Activated CD8-positive, alpha-beta memory T cell treated with anti-CD3 and anti-CD28 coated beads for 1 hour (primary cell): Measurements from ENCODE around the gene PDE4D.
"Not testable (repeated sequence)": the region's sequence is repeated elsewhere in the genome, so short reads cannot be mapped to it uniquely, and the experiment has no call there.

Experiments used
- DNase-seq, 2 donors: peaks; one replicate each; pipeline ENCODE4 v3.0.0-alpha.2; 2020; ENCODE audit warnings: low read depth in 1 of 2; ENCODE audit errors: extremely low read depth in 1 of 2

PDE4D gene

DNA sequence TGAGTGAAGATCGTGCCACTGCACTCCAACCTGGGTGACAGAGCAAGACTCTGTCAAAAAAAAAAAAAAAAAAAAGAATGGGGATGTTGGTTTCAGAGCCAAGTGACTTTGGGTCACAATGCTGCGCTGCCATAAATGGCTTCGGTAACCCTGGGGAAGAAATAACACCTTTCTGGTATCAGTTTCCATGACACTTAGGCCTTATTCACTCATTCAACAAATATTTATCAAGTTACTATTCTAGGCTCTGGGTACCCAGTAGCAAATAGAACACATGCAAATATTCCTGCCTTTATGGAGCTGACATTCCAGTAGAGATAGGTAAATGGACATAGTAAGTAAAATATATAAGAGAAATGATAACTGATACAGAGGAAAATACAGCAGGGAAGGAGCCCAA, 454.2 kb downstream of the PDE4D start:
- no peak for DNase-seq

- no peak for DNase-seq
Measured at GRCh38 chr5:59437176-59437575, 456.4 kb downstream of the PDE4D start.

DNA sequence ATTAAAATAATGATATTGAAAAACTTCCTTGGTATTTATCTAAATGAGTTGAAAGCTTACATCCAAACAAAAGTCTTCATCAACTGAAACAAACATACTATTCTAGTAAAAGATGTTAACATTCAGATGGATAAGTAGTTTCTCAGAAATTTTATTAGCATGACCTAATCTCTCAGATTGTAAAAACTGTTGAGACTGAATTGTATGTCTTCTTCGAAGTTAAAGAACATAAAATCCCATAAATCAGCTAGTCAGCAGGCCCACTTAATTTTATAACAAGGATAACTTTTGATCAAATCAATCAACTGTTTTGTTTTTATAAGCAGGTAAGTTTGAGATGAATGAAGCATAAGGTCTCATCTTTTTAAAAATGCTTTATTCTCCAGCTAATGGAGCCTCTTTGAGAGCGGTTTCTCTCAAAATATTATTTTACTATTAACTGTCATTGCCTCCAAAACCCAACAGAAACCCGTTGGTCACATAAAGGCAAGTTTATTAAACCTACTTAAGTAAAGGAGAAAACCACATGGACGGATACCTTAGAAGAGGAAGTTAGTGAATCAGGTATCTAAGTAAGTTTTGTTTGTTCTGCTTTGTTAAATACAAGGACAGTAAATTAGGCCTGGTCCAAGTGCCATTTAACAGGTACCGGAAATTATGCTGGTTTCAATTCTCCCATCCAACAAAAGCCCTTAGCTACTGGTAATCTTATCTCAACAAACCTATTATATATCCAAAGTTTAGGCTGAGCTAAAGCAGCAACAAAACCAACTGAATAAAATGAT, 457.0 kb downstream of the PDE4D start:
- DNase-seq, result no peak

DNA sequence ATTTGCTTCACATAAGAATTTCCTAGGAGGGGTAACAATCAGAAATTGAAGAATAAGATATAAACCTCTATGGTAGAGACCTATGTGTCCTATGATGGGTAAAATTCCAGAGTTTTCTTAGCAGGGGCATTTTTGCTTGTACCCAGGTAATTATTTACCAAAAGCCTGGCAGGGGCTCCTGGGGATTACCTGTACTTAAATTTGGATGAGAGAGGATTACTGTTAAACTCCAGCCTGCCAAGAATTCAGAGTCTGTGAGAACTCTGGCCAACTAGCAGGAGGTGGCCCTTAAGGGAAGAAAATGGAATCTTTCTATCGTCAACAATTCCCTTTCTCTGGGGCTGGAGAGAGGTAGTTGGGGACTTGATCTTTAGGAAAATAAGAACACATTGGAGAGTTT, 460.4 kb downstream of the PDE4D start:
- DNase-seq, result no peak

DNA sequence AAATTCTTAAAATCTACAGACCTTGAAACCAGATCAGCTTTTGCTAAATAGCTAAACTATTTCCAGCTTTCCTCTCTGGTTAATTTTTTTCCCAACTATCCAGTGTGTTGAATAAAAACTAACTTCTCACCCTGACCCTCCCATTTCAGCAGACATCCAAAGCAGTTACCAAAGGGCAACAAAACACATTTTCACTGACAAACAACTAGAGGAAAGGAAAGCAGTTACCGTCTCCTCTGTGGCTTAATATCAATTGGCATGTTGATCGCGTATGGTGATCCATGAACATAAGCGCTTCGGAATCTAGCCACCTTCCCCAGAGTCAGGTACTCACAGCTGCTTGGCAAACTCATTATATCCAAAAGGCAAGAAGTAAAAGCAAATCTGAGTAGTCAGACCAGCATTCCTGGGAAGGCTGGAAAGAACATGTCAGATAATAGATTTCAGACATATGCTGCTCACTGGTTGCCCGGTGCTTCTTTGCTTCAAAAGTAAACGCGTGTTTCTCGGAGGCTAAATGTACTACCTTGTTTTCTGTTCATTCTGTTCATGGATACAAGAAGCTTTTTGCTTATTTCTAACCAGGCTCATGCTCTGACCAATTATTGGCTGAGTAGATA, 463.4 kb downstream of the PDE4D start:
- DNase-seq, result no peak

- DNase-seq, result no peak
Measured at GRCh38 chr5:59428391-59428790, 465.1 kb downstream of the PDE4D start.

- DNase-seq, result no peak
Measured at GRCh38 chr5:59424515-59424914, 469.0 kb downstream of the PDE4D start.

GRCh38 chr5:59423021-59423420, 470.5 kb downstream of the PDE4D start:
- DNase-seq, result no peak

GRCh38 chr5:59421986-59422941, 471.3 kb downstream of the PDE4D start:
- DNase-seq, result no peak

- no peak for DNase-seq
Measured at GRCh38 chr5:59420596-59420995, 472.9 kb downstream of the PDE4D start.

- DNase-seq, result no peak
Measured at GRCh38 chr5:59418808-59419207, 474.7 kb downstream of the PDE4D start.

DNA sequence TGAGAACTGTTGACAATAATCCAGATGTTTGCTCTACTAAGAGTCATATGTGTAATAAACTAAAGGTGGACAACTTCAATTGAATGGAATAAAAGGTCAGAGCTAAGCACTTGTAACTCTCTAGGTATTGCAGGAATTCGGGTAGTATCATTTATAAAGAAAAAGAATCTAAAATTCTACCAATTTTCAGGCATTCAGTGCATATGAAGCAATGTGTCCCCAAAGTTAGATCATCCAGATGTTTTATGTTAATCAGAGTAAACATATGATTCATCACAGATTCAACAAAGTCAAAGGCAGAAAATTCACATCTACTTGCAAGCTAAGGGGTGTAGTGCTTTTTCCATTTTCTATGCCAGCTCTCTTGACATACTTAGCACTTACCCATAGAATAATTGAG, 477.1 kb downstream of the PDE4D start:
- no peak for DNase-seq

DNA sequence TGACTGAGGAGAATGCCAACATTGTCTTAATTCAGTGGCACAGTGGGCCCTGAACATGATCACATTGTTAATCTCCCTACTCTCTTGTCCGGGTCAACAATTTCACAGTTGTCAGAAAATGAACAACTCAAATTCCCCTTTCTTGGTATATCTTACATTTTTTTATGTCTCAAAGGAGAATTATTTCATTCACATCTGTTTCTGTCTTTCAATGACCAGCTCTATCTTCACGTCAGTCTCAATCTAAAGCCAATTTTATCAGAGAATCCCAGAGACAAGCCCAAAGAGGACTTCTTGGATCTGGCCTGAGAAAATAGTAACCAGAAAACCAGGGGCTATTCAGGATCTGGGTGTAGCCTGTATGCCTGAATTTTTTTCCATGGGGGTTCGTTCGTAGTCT, 477.5 kb downstream of the PDE4D start:
- DNase-seq, result no peak

DNA sequence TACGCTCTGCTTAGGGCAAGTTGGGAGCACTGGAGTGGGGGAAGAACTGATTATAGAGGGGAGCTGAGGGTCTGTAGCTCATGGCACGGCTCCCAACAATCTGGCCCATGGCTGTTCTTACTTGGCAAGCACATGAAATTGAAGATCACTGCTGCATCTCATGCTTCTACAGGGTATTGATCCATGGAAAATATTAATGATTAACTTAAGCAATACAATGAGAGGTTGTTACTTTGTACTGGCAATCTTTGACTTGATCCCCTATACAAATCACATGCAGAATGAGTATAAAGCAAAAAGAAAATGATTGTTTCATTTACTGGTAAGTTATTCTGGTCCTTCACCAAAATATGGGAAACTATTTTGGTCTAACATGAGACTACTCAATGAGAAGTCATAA, 481.1 kb downstream of the PDE4D start:
- DNase-seq, result no peak

- not testable (repeated sequence) for DNase-seq
Measured at GRCh38 chr5:59408997-59409396, 484.5 kb downstream of the PDE4D start.

DNA sequence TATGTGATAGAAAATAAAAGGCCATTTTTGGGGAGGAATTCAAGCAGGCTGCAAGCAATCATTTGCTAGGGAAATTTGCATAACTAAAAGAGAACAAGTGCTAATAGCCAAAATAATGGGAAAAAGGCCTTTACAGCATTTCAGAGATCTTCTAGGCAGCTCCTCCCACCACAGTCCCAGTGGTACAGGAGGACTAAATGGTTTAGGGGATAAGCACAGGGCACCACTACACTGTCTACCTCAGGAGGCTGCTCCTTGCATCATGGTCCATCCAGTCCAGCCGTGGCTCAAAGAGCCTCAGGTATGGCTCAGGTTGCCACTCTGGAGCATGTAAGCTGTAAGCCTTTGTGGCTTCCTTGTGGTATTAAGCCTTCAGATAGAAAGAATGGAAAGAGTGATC, 485.6 kb downstream of the PDE4D start:
- DNase-seq, result no peak

DNA sequence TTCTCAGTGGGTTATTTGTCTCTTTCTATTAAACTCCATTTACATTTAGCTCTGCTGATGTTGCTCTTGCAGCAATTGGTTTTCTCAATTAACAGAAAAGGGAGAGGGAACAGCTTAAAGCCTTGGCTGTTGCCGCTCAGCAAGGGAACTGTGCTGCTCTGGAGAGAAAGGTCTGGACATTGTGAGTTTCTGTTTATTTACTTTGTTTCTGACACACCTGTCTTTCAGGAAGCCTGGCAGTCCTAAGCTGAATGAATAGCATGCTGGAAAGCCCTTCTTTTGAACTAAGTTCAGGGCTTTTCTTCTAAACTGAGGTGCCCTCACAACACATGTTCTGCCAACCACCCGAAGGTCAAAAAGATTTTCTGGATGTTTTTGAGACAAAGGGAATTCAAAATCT, 491.9 kb downstream of the PDE4D start:
- no peak for DNase-seq

GRCh38 chr5:59394956-59395355, 498.6 kb downstream of the PDE4D start:
- not testable (repeated sequence) for DNase-seq

- no peak for DNase-seq
Measured at GRCh38 chr5:59393585-59394420, 499.7 kb downstream of the PDE4D start.

DNA sequence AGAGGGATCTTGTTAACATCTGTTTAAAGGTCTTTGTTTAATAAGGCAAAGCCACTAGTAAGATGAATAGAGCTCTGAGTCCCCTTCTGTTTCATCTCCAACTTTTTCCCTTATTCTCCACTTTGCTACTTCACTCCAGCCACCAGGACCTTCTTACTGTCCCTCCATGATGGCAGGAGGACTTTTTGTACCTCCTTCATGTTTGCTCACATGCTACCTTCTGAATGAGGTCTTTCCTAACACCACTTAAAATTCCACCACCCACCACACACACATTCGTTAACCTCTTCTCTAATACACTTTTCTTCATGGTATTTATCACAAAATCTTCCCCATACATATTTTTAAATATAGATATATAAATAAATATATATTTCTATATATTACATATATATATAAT, 501.9 kb downstream of the PDE4D start:
- DNase-seq, result no peak

GRCh38 chr5:59390989-59391388, 502.5 kb downstream of the PDE4D start:
- no peak for DNase-seq
